ENCODE results near the gene PIK3CA.
"Not testable (repeated sequence)": the region's sequence is repeated elsewhere in the genome, so short reads cannot be mapped to it uniquely, and the experiment has no call there.

Gene PIK3CA

DNA sequence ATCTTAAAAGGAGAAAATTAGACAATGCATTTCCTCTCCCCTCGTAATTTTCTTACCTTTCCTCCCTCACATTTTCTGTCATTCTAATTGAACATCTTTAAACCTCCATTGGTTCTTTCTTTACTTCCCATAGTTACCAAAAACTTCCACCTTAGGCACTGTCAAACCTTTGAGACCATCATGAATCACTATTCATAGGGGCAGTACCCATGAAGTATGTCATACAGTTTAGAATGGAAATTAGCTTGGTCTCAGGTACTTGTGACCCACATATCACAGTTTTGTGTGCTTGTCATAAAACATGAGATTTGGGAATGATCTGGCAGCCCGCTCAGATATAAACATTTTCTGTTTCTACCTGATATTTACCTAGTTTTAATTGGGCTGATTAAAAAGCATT is 52.6 kb downstream of the PIK3CA start:
- no peak for DNase-seq (ENCODE audit: low read depth)

DNA sequence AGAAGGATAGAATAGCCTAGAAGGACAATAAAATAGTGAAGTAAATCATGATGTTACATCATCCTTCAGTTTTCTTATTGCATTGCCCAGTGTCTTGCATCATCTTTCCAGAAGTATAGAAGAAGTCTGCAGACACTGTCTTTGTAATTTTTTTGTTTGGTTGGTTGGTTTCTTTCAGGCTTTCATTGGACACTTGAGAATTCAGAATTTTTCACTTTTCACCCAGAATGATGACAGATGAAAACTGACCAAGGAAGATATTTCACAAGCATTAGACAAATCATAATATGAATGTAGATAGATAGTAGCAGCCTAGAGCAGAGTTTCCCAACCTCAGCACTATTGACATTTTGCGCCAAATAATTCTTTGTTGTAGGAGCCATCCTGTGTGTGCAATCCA is 67.4 kb downstream of the PIK3CA start:
- DNase-seq (ENCODE audit: low read depth) = not testable (repeated sequence)

GRCh38 chr3:179218213-179218612 is 70.1 kb downstream of the PIK3CA start:
- DNase-seq (ENCODE audit: low read depth) = not testable (repeated sequence)

- DNase-seq (ENCODE audit: low read depth) = no peak
Measured at GRCh38 chr3:179223548-179223947, 75.4 kb downstream of the PIK3CA start.

- no peak for DNase-seq (ENCODE audit: low read depth)
Measured at GRCh38 chr3:179224584-179224983, 76.4 kb downstream of the PIK3CA start.

GRCh38 chr3:179227349-179227748 is 79.2 kb downstream of the PIK3CA start:
- no peak for DNase-seq (ENCODE audit: low read depth)

GRCh38 chr3:179229177-179229576 is 81.0 kb downstream of the PIK3CA start:
- DNase-seq (ENCODE audit: low read depth) = no peak

DNA sequence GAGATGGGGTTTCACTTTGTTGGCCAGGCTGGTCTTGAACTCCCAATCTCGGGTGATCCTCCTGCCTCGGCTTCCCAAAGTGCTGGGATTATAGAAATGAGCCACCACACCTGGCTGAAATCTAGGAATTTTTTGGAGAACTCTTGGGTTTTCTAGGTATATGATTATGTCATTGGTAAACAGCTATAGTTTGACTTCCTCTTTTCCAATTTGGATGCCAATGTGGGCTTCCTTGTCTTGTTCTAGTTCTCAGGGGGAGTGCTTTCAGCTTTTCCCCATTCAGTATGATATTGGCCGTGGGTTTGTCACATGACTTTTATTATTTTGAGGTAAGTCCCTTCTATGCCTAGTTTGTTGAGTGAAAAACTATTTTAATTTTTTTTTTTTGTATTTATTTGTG is 84.9 kb downstream of the PIK3CA start:
- DNase-seq (ENCODE audit: low read depth) = no peak

- no peak for DNase-seq (ENCODE audit: low read depth)
Measured at GRCh38 chr3:179234199-179234598, 86.0 kb downstream of the PIK3CA start.

GRCh38 chr3:179236669-179237301 is 88.6 kb downstream of the PIK3CA start:
- DNase-seq (ENCODE audit: low read depth) = no peak

DNA sequence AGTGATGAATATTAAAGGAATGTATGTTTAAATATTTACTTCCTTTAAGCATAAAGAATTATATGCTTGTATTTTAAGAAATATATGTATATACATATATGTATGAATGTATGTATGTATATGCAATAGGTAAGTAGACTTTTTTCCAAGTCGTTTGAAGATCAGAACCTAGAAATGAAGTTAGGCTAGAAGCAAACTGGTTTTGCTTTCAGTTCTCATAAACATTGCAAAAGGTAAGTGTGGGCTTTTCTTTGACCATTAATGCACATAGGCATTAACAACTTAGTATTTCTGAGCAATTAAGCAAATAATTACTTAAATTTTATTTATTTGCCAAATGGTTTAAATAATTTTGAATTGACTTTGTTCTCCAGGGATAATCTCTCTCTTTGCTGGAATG is 92.1 kb downstream of the PIK3CA start:
- not testable (repeated sequence) for DNase-seq (ENCODE audit: low read depth)

DNA sequence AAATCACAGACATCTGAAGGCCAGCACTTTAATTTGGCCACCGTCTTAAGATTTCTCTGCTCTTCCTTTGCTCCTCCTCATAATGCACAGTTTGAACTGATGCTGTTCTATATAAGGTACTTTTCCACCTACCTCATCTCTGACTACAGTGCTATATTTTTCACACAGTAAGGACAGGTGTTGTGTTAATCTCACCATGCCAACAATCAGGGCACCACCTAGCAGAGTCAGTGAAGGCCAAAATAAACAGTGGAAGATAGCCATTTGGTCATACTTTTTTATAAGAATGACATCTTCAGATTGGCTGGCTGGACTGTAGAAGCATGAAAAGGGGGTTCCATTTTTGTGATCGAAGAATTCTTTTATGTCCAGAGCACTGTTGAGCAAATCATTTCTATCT is 94.7 kb downstream of the PIK3CA start:
- not testable (repeated sequence) for DNase-seq (ENCODE audit: low read depth)

- DNase-seq (ENCODE audit: low read depth) = no peak
Measured at GRCh38 chr3:179244878-179245277, 96.7 kb downstream of the PIK3CA start.

DNA sequence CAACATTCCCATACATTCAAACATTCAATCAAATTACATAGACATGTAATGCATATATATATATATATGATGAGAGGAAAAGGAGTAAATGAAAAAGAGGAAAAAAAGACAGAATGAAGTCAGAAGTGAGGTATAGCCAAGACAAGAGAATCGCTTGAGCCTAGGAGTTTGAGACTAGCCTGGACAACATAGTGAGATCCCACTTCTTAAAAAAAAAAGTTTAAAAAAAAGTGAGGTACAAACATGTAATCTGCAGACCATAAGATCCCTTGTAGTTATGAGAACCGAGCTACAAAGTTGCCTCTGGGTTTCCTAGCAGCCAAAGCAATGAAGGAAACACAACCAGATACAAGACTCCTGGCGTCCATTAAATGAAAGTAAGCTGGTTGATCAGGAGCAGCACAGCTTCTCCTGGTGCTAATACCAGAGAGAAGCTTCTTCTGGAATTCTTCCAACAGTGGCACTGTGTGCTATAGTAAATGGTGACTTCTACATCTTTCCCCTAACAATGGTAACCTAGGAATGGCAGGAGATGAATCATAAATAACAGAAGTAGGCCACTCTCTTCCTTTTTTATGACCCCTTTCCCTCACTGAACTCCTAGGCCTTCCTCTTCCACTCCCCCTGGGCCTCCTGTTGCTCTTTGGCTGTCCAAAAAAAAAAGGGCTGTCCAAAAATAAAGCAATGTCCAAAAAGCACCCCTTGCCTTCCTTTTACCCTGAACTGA is 99.3 kb downstream of the PIK3CA start:
- DNase-seq (ENCODE audit: low read depth) = no peak

GRCh38 chr3:179250803-179251476 is 102.8 kb downstream of the PIK3CA start, which contains the start of gene KCNMB3:
TSS of gene KCNMB3 (minus strand) at chr3:179251114. CDS start at chr3:179250990, 124 bp downstream.
- no peak for DNase-seq (ENCODE audit: low read depth)

GRCh38 chr3:179256813-179257212 is 108.7 kb downstream of the PIK3CA start:
- DNase-seq (ENCODE audit: low read depth) = no peak

GRCh38 chr3:179257742-179258141 is 109.6 kb downstream of the PIK3CA start:
- not testable (repeated sequence) for DNase-seq (ENCODE audit: low read depth)

- DNase-seq (ENCODE audit: low read depth) = no peak
Measured at GRCh38 chr3:179258820-179259219, 110.7 kb downstream of the PIK3CA start.

DNA sequence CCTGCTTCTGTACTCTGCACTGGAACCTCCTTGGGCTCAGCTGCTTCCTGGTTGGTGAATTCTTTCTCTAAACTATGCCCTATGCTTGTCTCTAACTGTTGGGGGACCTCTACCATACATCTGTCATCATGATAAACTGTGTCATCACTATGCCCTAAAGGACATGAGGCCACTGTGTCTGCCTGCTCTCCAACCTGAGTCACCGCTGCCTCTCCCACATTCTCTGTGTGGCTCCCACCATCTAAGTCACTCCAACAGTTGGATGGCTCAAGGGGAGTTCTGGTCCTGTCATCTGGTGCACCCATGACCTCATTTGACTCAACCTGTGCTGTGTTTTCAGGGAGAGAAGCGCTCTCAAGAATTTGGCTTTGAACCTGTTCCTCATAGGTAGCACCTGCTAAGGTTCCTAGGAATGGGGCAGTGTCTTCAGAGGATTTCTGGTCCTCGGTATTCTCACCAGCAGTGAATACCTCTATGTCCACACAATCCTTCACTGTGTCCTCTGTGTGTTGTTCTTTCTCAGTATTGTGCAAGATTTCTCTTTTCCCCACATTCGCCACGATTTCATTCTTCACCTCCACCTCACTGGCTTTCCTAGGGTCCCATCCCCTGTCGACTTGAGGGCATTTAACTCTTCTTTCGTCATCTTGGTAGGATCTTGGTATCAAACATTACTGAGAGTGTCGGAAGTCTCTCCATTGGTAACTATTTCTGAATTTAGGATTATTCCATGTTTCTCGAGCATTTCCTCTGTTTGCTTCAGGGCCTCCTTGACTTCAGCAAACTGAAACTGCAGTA is 112.0 kb downstream of the PIK3CA start:
- not testable (repeated sequence) for DNase-seq (ENCODE audit: low read depth)

DNA sequence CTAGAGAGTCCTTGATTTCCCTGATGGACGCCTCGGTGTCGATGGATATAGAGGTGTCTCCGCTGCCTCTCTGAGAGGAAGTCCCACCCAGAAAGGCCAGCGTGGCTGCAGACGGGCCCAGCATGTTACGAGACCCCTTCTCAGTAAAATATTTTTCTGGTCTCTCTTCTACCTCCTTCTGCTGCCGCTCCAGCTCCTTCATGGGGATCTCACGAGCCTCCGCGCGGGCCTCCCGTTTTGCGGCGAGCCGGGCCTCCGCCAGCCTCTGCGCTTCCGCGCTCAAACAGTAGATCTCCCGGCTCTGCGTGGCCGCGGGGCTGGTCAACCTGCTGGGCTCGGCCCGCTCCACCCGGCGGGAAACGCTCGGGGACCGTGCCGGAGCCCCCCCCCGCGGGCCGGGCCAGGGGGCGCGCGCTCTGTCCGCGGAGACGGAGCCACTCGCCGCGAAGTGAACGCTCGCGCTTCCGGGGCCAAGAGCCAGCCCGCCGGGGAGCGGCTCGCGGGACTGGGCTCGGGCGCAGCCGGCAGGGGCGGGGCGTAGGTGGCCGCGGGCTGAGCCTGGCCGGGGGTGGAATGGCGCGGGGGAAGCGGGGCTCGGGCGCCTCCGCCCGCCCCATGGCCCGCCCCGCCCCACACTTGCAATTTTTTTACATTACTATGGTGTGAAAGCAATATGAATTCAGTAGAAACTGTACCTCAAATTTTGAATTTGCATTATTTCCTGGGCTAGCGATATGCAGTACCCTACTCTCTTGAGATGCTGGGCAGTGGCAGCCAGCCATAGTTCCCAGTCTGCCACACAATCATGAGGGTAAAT is 113.0 kb downstream of the PIK3CA start:
- peak; percentile 59 for DNase-seq (ENCODE audit: low read depth)

GRCh38 chr3:179263134-179263533 is 115.0 kb downstream of the PIK3CA start:
- no peak for DNase-seq (ENCODE audit: low read depth)
